IMR-90 (cell line): ENCODE data around the gene CD164L2. TPM values are rescaled to one million over a fixed set of nuclear protein-coding genes. Genes with fewer than 3 reads are reported as not detected.
A peak's percentile ranks its signal among the peaks of the same experiment; 100 is the strongest.

Experiments used
- ATAC-seq: fragments of 200-7000 bp; cut with Tn5 transposase; 2 replicates; pipeline ENCODE4 v1.9.1; 2020; ENCODE audit warnings: low read depth, mild to moderate bottlenecking, moderate library complexity
- BruUV-seq: library from RNA; stranded (reverse); fragments of 400-500 nt; replicated peaks from 2 replicates; lab custom pipeline; 2021; lab: Mats Ljungman, UMichigan
- CTCF ChIA-PET: fragments of 300-600 bp; formaldehyde crosslinking; extraction: SDS; loops from one replicate; lab custom pipeline; 2021; ENCODE audit warnings: antibody characterized with exemption; lab: Yijun Ruan, JAX
- POLR2A ChIA-PET: fragments of 300-600 bp; sonication (Branson Sonifier 250); formaldehyde crosslinking; loops from one replicate; lab custom pipeline; 2022; ENCODE audit warnings: antibody characterized with exemption; ENCODE audit not compliant: unreplicated experiment; lab: Charles Lee
- DNase-seq: peaks from one replicate; pipeline ENCODE4 v3.0.0; 2013
- H2AFZ ChIP-seq: replicated peaks from 2 replicates; pipeline ENCODE3; 2013; ENCODE audit warnings: low read length, mild to moderate bottlenecking; ENCODE audit not compliant: poor library complexity
- H2AK5ac ChIP-seq: 2 replicates; pipeline ENCODE4 v1.6.1; 2013; ENCODE audit warnings: low read depth, low read length, inconsistent platforms
- H2AK9ac ChIP-seq: replicated peaks from 2 replicates; pipeline ENCODE3; 2013; ENCODE audit warnings: mild to moderate bottlenecking, low read depth, low read length, moderate library complexity; ENCODE audit not compliant: poor library complexity
- H2BK120ac ChIP-seq: 2 replicates; pipeline ENCODE4 v1.6.1; 2013; ENCODE audit warnings: low read depth, low read length, inconsistent platforms
- H2BK15ac ChIP-seq: 3 replicates; pipeline ENCODE4 v1.6.1; 2013; ENCODE audit warnings: low read depth, low read length, inconsistent platforms
- H2BK20ac ChIP-seq: 2 replicates; pipeline ENCODE4 v1.6.1; 2013; ENCODE audit warnings: low read depth, mild to moderate bottlenecking, inconsistent platforms, low read length, moderate library complexity
- H2BK5ac ChIP-seq: 2 replicates; pipeline ENCODE4 v1.6.1; 2013; ENCODE audit warnings: mild to moderate bottlenecking, low read depth, low read length, inconsistent platforms; ENCODE audit not compliant: poor library complexity, severe bottlenecking
- H3K14ac ChIP-seq: replicated peaks from 2 replicates; pipeline ENCODE4 v1.6.1; 2013; ENCODE audit warnings: low read depth, low read length, inconsistent platforms
- H3K18ac ChIP-seq: 2 replicates; pipeline ENCODE4 v1.6.1; 2013; ENCODE audit warnings: low read depth, low read length, control low read depth
- H3K23ac ChIP-seq: 2 replicates; pipeline ENCODE4 v1.6.1; 2013; ENCODE audit warnings: low read depth, low read length, inconsistent platforms
- H3K27ac ChIP-seq: 2 replicates; pipeline ENCODE4 v1.5.1; 2013; ENCODE audit warnings: mild to moderate bottlenecking, control low read depth, low read length; ENCODE audit not compliant: insufficient read depth
- H3K27me3 ChIP-seq: 2 replicates; pipeline ENCODE4 v1.6.1; 2013; ENCODE audit warnings: low read length; ENCODE audit not compliant: control insufficient read depth, insufficient read depth
- H3K36me3 ChIP-seq: 2 replicates; pipeline ENCODE4 v1.6.1; 2013; ENCODE audit warnings: low read length, mixed read lengths; ENCODE audit not compliant: control insufficient read depth, insufficient read depth
- H3K4ac ChIP-seq: 2 replicates; pipeline ENCODE4 v1.6.1; 2013; ENCODE audit warnings: low read depth, low read length, inconsistent platforms
- H3K4me1 ChIP-seq: 2 replicates; pipeline ENCODE4 v1.6.1; 2013; ENCODE audit warnings: low read length, mixed read lengths; ENCODE audit not compliant: control insufficient read depth, insufficient read depth
- H3K4me2 ChIP-seq: 2 replicates; pipeline ENCODE4 v1.6.1; 2013; ENCODE audit warnings: low read depth, mild to moderate bottlenecking, control low read depth, low read length, moderate library complexity
- H3K4me3 ChIP-seq: 2 replicates; pipeline ENCODE4 v1.5.1; 2013; ENCODE audit warnings: low read depth, mild to moderate bottlenecking, control low read depth, low read length, moderate library complexity; ENCODE audit not compliant: insufficient read depth
- H3K56ac ChIP-seq: 2 replicates; pipeline ENCODE4 v1.6.1; 2013; ENCODE audit warnings: low read length, inconsistent platforms; ENCODE audit not compliant: insufficient read depth; ENCODE audit errors: extremely low read depth
- H3K79me1 ChIP-seq, 2 experiments: 2 replicates each; pipeline ENCODE4 v1.6.1; 2013; ENCODE audit warnings: low read length in 2 of 2, inconsistent platforms in 1 of 2, low read depth in 1 of 2
- H3K9ac ChIP-seq: 2 replicates; pipeline ENCODE4 v1.6.1; 2013; ENCODE audit warnings: low read depth, low read length, control low read depth
- H3K9me1 ChIP-seq: 2 replicates; pipeline ENCODE4 v1.6.1; 2013; ENCODE audit warnings: low read length, inconsistent platforms; ENCODE audit not compliant: insufficient read depth
- H3K9me3 ChIP-seq: 2 replicates; pipeline ENCODE4 v1.6.1; 2013; ENCODE audit warnings: low read length; ENCODE audit not compliant: control insufficient read depth, insufficient read depth
- H4K20me1 ChIP-seq: 2 replicates; pipeline ENCODE4 v1.6.1; 2013; ENCODE audit warnings: low read length, inconsistent platforms; ENCODE audit not compliant: insufficient read depth
- H4K5ac ChIP-seq: 2 replicates; pipeline ENCODE4 v1.6.1; 2013; ENCODE audit warnings: mild to moderate bottlenecking, low read depth, low read length, control low read depth
- H4K8ac ChIP-seq, 2 experiments: 2 replicates each; pipeline ENCODE4 v1.6.1; 2013; ENCODE audit warnings: low read depth in 2 of 2, low read length in 2 of 2, control low read depth in 1 of 2, inconsistent platforms in 1 of 2
- H4K91ac ChIP-seq: 2 replicates; pipeline ENCODE4 v1.6.1; 2013; ENCODE audit warnings: low read depth, low read length, inconsistent platforms; ENCODE audit not compliant: insufficient read depth
- FOS ChIP-seq: fragments of 150-350 bp; IDR thresholded peaks from 2 replicates; pipeline ENCODE4 v1.6.1; 2016; ENCODE audit warnings: low read depth, low read length
- MAZ ChIP-seq: IDR thresholded peaks from 2 replicates; pipeline ENCODE4 v1.6.1; 2012; ENCODE audit warnings: low read depth, mild to moderate bottlenecking, low read length, improper control_type of control experiment, moderate library complexity, borderline replicate concordance
- NFE2L2 ChIP-seq: fragments of 150-350 bp; IDR thresholded peaks from 2 replicates; pipeline ENCODE4 v1.6.1; 2016; ENCODE audit warnings: low read depth, mild to moderate bottlenecking, low read length
- RAD21 ChIP-seq: IDR thresholded peaks from 2 replicates; pipeline ENCODE4 v1.6.1; 2012; ENCODE audit warnings: low read length, improper control_type of control experiment
- RFX5 ChIP-seq: IDR thresholded peaks from 2 replicates; pipeline ENCODE4 v1.8.0; 2012; ENCODE audit warnings: low read depth, mild to moderate bottlenecking, low read length, moderate library complexity
- WGBS, 2 experiments: methylation state at CpG; one replicate each; pipeline versions ENCODE4 v1.1.5 to v1.1.7; 2013; ENCODE audit warnings: missing lambda C conversion rate in 2 of 2; ENCODE audit not compliant: insufficient read length in 1 of 2; ENCODE audit errors: extremely low coverage in 2 of 2; 5-methylcytosine and 5-hydroxymethylcytosine counted together
- dilution Hi-C: fragments of 300-500 bp; cut with HindIII; formaldehyde crosslinking; loops from one replicate; pipeline ENCODE4 v1.14.3; 2018; ENCODE audit warnings: low sequenced_read_pairs; ENCODE audit not compliant: unreplicated experiment
- in situ Hi-C: fragments of 300-500 bp; cut with MboI; formaldehyde crosslinking; loops from 3 replicates; pipeline ENCODE4 v1.14.3; 2019; ENCODE audit warnings: low sequenced_read_pairs, inconsistent platforms, mixed read lengths
- intact Hi-C: fragments of 100-400 bp; cut with micrococcal nuclease; formaldehyde crosslinking; loops from 2 replicates; pipeline ENCODE4 v1.10.0; 2022
- polyA plus RNA-seq, 3 experiments: library from polyadenylated mRNA; depleted of rRNA; stranded (reverse); fragments of >200 nt; gene quantifications; 2 replicates each; pipeline ENCODE4 v1.2.3, GENCODE V29; 2012; ENCODE audit warnings: low replicate concordance in 1 of 3
- total RNA-seq: library from RNA; depleted of rRNA; stranded (reverse); fragments of >200 nt; gene quantifications from 2 replicates; pipeline ENCODE4 v1.2.3, GENCODE V29; 2012
- TF ChIP-seq, protein P1 (sequence below): fragments of 150-350 bp; IDR thresholded peaks from 2 replicates; pipeline ENCODE4 v1.6.1; 2017; ENCODE audit warnings: mild to moderate bottlenecking, antibody characterized with exemption, low read length, low read depth
- TF ChIP-seq, protein P2 (sequence below): fragments of 150-350 bp; IDR thresholded peaks from 2 replicates; pipeline ENCODE4 v1.6.1; 2016; ENCODE audit warnings: low read depth, mild to moderate bottlenecking, low read length, moderate library complexity, borderline replicate concordance

Gene CD164L2
- total and polyA plus RNA-seq, 2 of the 4 experiments (the other 2 are of a cell fraction) = not detected

DNA sequence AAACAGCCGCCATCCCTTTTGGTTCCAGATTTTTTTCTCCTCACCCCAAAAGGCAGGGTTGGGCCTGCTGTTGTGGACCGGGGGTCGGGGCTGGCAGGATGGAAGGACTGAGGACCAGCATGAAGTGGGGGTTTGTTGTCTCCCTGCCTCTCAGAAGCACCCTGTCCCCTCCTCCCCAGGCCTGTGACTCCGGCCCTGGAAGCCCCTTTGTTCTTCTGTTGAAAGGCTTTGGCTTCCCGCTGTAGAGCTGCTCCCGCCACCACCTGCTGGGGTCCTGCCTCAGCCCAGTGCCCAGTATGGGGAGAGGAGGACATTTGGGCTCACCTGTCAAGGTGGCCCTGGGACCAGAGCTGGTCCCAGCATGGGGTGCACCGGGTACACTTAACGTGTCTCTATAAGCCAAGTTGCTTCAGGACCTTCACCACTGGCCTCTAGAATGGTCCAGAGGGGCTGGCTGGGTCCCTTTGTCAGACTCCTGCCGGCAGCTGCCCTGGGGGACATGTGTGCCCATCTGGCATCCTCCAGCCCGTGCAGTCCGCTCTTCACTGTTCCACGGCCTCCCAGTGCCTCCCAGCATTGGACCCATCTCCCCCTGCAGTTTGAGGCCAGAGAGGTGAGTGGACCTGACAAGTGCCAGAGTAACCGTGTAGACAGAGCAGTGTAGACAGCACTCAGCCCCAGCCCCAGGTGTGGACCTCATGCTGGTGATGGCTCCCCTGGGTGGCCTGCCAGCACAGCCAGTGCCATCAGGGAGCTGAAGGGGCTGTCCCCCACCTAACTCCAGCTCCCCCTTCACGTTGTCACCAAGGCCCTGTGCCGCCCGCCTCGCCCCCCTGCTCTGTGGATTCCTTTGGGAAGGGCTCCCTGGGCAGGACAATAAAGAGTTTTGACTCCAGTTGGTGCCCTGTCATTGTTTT, 47.4 kb downstream of the CD164L2 start:
- Histone ChIP-seq H4K8ac (no peak overlapping the region), H3K79me1 (peaks cover 0 to 17% of the 10 kb centered on the region in 2 experiments; a peak in 3 of 4 replicates), H4K20me1 (peaks cover 19% of the 10 kb centered on the region), H4K91ac (no peak overlapping the region), H3K9me1 (no peaks in the 10 kb centered on the region), H3K36me3 (peaks cover 46% of the 10 kb centered on the region), H3K9me3 (no peaks in the 10 kb centered on the region), H3K4me3 (no peak overlapping the region), H3K9ac (no peak overlapping the region), H2AK9ac (peak overlapping the region; percentile 37), H3K27me3 (no peaks in the 10 kb centered on the region), H3K4me1 (peaks cover under 1% of the 10 kb centered on the region; the same call in 1 of the 2 replicates), H3K18ac (no peak overlapping the region), H2BK120ac (no peak overlapping the region), H4K5ac (no peak overlapping the region), H3K4ac (no peak overlapping the region), H2AFZ (no peak overlapping the region), H3K56ac (no peak overlapping the region), H2AK5ac (no peak overlapping the region), H2BK15ac (no peak overlapping the region), H3K27ac (no peak overlapping the region), H3K4me2 (no peak overlapping the region), H3K14ac (no peak overlapping the region), H2BK20ac (no peak overlapping the region), H2BK5ac (no peak overlapping the region), H3K23ac (no peak overlapping the region)
- TF ChIP-seq MAZ = no peak
- TF ChIP-seq, protein P1, sequence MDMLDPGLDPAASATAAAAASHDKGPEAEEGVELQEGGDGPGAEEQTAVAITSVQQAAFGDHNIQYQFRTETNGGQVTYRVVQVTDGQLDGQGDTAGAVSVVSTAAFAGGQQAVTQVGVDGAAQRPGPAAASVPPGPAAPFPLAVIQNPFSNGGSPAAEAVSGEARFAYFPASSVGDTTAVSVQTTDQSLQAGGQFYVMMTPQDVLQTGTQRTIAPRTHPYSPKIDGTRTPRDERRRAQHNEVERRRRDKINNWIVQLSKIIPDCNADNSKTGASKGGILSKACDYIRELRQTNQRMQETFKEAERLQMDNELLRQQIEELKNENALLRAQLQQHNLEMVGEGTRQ = no peak
- TF ChIP-seq FOS = no peak
- no peak for TF ChIP-seq RFX5
- no peak for TF ChIP-seq NFE2L2
- no peak for TF ChIP-seq RAD21
- TF ChIP-seq, protein P2, sequence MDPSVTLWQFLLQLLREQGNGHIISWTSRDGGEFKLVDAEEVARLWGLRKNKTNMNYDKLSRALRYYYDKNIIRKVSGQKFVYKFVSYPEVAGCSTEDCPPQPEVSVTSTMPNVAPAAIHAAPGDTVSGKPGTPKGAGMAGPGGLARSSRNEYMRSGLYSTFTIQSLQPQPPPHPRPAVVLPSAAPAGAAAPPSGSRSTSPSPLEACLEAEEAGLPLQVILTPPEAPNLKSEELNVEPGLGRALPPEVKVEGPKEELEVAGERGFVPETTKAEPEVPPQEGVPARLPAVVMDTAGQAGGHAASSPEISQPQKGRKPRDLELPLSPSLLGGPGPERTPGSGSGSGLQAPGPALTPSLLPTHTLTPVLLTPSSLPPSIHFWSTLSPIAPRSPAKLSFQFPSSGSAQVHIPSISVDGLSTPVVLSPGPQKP = no peak
- POLR2A ChIA-PET = no interaction called here
- intact Hi-C loops (no loop called here), in situ Hi-C loops (no loop called here), dilution Hi-C loops (no loop called here)
- DNase-seq (no peak), ATAC-seq (no peak)
- CTCF ChIA-PET = no interaction called here
- WGBS, 2 experiments = 86% methylated on average over 10 of the region's 17 CpGs; no CpG with 5 or more reads in 1 of the 2 experiments
- BruUV-seq = TSS peak; percentile 71
